HG02623 (cell line): Measurements from ENCODE around the gene TMEM225.
"Not testable (repeated sequence)": the region's sequence is repeated elsewhere in the genome, so short reads cannot be mapped to it uniquely, and the experiment has no call there.

Experiments
- ATAC-seq: cut with Tn5 transposase; IDR thresholded peaks from one replicate; pipeline ENCODE4 v1.9.1; 2021; ENCODE audit warnings: moderate library complexity; ENCODE audit not compliant: unreplicated experiment

The TMEM225 gene, protein sequence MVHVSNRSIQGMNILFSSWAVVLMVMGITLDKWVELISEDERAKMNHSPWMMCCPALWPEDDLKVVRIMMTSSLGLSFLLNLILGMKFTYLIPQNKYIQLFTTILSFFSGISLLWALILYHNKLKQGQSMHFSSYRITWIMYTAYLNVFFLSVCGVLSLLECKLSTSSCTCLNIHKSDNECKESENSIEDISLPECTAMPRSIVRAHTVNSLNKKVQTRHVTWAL

DNA sequence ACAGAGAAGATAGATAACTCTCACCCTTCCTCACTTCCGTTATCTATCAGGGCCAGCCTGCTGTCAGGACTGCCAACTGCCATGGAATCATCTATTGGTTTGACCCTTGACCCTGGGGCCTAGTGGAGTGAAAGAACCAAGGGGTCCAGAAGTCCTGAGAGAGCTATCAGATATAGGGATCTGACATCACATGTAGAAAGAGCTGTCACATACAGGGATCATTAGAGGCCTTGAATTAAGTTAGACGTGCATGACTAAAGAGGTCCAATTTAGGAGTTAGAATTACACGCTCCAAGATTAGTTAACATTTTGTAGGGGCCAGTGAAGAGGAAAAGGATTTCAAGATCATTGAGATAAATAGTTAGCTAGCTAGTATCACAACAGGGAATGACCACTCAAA is at the start of gene TMEM225:
Gene TMEM225, minus strand, starts transcription at position 101 of the 400 bp plus-strand sequence. CDS start 245 bp downstream, outside the sequence.
- ATAC-seq, result no peak

DNA sequence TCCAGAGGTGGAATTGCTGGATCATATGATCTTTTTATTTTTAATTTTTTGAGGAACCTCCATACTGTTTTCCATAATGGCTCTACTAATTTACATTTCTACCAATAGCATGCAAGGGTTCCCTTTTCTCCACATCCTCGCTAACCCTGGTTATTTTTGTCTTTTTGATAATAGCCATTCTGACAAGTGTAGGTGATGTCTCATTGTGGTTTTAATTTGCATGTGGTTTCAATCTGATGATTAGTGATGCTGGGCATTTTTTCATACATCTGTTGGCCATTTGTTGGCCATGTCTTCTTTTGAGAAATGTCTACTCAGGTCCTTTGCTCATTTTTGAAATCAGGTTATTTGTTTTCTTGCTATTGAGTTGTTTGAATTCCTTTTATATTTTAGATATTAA is 38.6 kb upstream of the TMEM225 start:
- no peak for ATAC-seq

- no peak for ATAC-seq
Measured at GRCh38 chr11:123920943-123921342, 35.5 kb upstream of the TMEM225 start.

DNA sequence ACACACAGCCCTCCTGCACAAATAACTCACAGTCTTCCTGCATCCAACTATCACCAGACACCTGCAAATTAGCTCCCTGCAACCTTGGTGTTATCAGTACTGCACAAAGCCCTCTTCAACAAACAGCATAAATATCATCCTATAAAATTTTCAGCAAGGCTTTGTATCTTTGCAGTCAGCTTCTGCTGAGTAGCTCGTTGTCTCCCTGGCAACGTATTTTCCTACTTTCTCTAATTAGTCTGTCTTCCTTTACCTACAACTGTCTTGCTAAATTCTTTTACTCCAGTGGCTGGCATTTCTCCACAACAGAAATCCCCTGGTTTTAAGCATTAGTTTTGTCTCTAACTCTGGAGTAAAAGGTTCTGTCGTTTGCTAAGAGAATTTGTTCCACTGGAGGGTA is 20.4 kb upstream of the TMEM225 start:
- ATAC-seq, result no peak

GRCh38 chr11:123904932-123905331 is 19.5 kb upstream of the TMEM225 start:
- ATAC-seq, result no peak

DNA sequence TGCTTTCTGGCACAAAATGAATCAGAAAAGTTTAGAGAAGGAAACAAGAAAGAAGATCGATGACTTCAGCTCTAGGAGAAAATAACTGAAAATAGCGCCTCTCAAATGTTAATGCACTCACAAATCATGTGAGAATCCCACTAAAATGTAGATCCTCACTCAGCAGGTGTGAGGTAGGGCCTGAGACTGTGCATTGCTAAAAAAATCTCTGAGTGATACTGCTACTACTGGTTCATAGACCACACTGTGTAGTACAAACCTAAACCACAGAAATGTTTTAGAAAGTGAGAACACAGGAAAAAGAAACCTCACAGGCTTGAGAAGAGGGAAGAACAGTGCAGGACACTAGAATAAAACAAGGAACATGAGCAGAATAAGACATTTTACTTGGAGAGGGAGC is 18.5 kb upstream of the TMEM225 start:
- peak; percentile 89 for ATAC-seq

- no peak for ATAC-seq
Measured at GRCh38 chr11:123901867-123902266, 16.4 kb upstream of the TMEM225 start, which contains the start of gene OR8D4. Gene OR8D4 (plus strand): TSS chr11:123902167. CDS start chr11:123906432, 4,265 bp downstream.

GRCh38 chr11:123899792-123900191 is 14.3 kb upstream of the TMEM225 start:
- ATAC-seq, result no peak

GRCh38 chr11:123892031-123892430 is 6.6 kb upstream of the TMEM225 start:
- ATAC-seq, result no peak

DNA sequence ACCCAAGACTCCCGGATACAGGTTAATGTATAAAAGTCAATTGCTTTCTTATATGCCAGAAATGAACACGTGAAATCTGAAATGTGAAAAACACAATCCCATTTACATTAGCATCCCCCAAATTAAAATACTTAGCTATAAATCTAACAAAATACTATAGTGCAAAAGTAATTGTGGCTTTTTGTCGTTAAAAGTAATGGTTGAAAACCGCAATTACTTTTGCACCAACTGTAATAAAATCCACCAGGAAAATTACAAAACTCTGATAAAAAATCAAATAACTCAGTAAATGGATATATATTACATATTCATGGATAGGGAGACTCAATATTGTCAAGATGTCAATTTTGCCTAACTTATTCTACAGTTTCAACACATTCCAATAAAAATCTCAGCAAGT is 4.6 kb downstream of the TMEM225 start:
- ATAC-seq, result no peak

- ATAC-seq, result not testable (repeated sequence)
Measured at GRCh38 chr11:123867795-123868194, 17.7 kb downstream of the TMEM225 start.

DNA sequence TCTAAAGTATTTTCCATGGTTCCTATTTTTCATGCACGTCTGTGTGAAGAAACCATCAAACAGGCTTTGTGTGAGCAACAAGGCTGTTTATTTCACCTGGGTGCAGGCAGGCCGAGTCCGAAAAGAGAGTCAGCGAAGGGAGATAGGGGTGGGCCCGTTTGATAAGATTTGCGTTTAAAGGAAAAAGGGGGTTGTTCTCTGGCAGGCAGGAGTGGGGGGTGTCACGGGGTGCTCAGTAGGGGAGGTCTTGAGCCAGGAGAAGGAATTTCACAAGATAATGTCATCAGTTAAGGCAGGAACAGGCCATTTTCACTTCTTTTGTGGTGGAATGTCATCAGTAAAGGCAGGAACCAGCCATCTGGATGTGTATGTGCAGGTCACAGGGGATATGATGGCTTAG is 20.2 kb downstream of the TMEM225 start:
- not testable (repeated sequence) for ATAC-seq

DNA sequence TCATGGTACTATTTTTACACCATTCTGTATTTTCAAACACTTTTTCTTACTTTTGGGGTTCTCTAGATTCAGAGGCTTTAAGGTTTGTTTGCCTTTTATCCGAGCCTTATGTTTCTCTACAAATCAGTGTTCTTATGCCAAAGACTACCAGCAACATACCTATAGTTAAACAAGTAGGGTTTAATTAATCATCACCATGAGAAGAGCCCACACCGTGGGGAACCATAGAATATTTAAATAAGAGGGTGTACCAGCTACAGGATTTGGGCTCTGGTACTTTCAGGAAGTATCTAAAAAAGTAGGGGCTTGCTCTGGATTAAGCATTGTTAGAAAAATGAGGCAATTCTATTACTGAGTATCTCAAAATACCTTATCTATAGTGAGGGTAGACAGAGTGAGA is 25.7 kb downstream of the TMEM225 start:
- ATAC-seq, result no peak

GRCh38 chr11:123856444-123856843 is 29.0 kb downstream of the TMEM225 start:
- no peak for ATAC-seq

- ATAC-seq, result no peak
Measured at GRCh38 chr11:123853038-123853437, 32.4 kb downstream of the TMEM225 start.

GRCh38 chr11:123852321-123852720 is 33.1 kb downstream of the TMEM225 start:
- no peak for ATAC-seq

DNA sequence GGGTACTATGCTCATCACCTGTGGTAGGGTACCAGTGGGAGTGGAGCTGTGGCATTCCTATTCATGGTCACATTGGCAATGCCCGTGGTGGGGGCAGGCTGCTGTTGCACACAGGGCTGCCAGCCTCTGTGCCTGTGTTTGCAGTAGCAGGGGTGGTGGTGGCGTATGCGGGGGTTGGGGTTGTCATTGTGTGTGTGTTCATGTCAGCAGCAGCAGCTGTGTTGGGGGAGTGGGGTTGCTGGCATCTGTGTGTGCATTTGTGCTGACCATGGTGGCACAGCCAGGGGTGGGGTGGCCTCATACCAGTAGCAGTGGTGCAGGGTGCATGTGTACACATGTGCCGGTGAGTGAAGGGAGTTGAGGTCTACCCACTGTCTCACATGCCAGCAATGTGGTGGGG is 34.4 kb downstream of the TMEM225 start:
- no peak for ATAC-seq

- ATAC-seq, result no peak
Measured at GRCh38 chr11:123841174-123841573, 44.3 kb downstream of the TMEM225 start.

DNA sequence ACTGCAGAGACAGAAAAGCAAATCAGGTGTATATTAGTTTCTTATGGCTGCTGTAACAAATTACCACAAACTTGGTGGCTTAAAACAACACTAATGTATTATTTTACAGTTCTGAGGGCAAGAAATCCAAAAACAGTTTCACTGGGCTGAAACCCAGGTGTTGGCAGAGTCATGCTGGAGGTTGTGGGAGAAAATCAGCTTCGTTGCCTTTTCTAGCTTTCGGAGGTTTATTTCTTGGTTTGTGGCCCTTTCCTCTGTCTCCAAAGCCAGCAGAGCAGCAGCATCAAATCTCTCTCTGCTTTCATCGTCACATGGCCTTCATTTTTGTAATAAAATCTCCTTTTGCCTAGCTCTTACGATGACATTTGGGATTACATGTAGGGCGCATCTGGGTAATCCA is 46.3 kb downstream of the TMEM225 start:
- no peak for ATAC-seq

DNA sequence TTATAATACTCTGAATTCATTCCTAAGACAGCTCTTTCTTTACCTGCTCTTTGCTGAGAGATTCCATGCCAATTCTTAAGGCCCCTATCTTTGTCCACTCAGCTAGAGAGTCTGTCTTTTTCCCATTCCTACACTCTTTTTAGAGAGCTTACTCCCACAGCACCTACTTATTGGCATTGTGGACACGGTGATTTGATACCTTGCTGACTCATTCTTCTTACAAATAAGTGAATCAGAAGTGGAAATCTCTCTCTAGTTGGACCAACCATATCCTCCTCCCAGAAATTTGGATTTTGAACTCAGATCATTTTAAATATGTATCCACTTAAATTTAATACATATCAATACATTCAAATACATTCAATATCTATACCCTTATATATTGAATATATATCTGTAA is 46.8 kb downstream of the TMEM225 start:
- ATAC-seq, result no peak

DNA sequence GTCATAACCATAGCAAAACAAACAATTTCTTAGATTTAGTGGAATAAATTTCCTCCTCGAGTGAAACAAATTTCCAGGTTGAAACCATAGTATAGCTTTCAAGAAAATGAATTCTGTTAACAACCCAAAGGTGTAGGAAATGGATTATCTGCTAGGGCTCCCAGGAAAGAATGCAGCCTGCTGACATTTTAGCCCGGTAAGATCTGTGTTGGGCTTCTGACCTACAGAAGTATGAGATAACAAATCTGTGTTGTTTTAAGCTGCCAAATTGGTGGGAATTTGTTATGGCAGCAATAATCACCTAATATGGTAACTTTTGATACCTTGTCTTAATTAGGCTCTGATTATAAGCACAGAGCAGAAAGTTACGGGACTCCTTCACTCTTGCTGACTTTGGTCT is 47.3 kb downstream of the TMEM225 start:
- no peak for ATAC-seq

GRCh38 chr11:123833095-123833494 is 52.4 kb downstream of the TMEM225 start:
- no peak for ATAC-seq
